GM18502 (cell line): ENCODE data around the gene GRIK4.
"Not testable (repeated sequence)": the region's sequence is repeated elsewhere in the genome, so short reads cannot be mapped to it uniquely, and the experiment has no call there.

Source experiments
- ATAC-seq: cut with Tn5 transposase; IDR thresholded peaks from one replicate; pipeline ENCODE4 v1.9.1; 2021; ENCODE audit warnings: mild to moderate bottlenecking; ENCODE audit not compliant: unreplicated experiment, poor library complexity

GRIK4 gene

DNA sequence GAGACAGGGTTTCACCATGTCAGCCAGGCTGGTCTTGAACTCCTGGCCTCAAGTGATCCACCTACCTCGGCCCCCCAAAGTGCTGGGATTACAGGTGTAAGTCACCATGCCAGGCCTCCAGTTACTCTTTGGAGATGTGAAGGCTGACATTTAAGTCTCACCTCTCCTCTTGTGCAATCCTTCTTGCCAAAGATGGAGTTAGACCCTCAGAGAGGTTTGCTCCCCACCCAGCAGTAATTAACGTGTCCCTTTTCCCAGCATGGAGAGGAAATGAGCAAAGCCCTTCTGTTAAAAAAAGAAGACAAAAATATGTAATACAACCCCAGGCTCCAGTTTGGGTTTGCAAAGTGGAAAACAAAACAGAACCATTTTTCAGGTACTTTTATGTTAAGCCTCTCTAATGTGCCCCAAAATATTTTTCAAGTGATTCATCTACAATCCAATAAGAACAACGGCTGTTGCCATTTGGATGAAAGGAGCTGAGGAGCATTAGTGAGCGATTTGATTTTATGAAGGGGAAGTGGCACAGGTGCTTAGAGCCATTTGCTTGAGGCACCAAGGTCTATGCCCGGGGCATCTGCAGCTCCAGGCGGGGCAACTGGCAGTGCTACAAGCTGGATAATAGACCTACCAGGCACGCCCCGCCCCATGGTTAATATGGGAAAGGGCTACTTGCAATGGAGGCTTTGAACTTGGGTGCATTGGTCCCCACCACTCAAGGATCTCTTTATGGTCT, 57.2 kb downstream of the GRIK4 start:
- ATAC-seq, result no peak

DNA sequence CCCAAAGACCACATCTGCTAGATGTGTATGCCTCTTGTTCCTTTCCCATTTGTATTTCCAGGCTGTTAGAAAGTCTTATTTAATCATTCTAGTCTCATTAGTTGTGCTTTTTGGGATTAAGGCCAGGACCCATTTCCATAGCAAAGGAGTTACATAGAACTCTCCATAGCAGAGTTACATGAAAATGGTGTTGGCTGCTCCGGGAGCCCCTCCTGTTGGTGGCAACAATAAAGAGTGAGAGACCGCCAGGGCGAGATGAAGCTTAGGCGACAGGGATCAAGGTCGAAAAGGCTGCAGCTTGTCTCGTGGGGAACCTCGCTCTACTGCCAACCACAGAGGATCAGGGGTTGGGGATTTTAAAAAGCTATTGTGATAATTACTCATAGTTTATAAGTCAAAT, 58.3 kb downstream of the GRIK4 start:
- ATAC-seq, result no peak

DNA sequence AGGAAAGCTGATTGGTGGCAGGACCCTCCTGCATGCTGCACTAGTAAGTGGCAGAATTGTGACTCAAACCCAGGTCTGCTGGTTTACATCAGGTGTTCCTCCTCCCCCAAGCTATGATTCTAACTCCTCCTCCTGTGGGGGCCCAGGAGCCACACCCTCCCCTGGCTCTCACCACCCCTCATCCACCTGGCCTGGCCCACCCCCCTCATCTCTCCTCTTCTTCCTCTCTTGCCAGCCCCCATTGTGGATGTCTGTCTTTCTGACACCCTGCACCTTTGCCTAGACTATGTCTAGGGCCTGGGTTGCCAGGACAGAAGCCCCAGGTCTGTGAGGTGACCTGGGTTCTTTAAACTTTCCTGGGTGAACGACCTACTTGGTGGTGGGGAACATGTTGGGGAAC, 59.9 kb downstream of the GRIK4 start:
- no peak for ATAC-seq

DNA sequence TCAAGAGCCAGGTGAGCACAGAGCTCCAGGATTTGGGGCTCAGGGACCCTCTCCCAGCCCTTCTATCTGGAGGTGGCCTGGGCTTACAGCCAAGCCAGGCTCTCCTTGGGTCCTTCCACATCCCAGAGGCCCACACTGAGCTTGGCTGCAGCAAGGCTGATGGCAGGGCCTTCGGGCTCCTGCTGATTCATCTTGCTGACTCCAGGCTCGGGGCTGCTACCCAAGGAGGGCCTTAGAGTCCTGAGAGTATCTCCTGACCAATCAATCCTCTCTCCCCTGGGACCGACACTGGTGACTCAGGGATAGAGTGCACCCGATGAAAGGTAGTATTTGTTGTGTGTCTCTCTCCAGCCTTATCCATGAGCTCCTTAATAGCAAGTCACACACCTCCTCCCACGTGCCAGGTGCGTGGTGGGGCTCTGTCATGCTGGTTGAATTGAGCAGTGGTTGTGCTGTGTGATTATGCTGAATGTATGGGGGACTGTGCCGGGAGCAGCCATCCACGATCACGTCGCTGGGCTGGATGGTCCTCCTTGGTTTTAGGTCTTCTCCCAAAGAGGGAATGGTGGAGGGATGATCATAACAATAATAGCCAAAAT, 62.3 kb downstream of the GRIK4 start:
- no peak for ATAC-seq

DNA sequence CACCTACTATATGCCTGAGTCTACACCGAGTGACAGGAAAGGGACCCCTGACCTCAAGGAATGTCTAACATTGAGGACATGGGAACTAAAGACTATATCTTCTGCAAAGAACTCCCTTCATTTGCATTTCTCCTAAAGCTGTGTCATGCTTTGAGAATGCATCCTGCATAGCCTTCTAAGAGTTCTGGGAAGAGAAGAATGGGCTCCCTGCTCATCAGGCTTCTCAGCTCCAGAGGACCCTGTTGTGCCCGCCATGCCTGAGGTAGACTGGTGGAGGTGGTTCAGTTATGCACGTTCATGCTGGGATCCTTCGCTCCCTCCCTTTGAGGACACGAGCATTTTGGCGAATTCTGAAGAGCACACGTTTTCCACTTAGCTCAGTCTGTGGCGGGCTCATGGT, 63.3 kb downstream of the GRIK4 start:
- ATAC-seq, result no peak

DNA sequence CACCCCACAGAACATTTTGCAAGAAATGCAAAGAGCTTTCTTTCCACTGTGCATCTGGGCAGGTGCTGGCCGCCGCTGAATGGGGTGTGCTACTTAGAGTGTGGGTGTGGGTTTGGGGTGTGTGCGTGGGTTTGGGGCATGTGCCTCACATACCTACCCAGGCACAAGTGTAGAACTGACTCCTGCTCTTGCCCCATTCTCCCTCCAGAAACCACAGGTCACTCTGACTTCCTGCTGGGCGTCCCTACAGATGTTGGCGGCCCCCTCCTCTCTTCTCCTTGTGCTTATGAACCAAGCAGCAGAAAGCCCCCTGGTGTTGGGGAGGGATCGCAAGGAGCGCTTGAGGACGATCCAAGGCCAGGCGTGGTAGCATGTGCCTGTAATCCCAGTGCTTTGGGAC, 63.9 kb downstream of the GRIK4 start:
- ATAC-seq, result no peak

DNA sequence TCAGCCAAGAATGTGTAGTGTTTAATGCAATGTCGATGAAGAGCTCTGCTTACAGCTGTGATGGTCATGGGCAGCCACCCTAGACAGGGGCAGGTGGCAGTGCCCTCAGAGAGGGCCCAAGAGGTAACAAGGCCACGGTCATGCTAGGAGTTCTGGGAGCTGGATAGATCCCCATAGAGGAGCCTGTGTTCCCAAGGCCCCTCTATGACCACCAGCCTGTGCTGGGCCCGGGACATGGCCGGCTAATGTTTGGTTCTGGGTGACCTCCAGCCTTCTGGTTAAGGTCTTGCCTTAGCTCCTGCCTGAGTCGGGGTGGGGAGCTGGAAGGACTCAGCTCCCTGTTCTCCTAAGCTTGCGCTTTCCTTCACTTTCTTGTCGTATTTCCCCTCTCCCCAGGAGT, 65.1 kb downstream of the GRIK4 start:
- ATAC-seq, result no peak

DNA sequence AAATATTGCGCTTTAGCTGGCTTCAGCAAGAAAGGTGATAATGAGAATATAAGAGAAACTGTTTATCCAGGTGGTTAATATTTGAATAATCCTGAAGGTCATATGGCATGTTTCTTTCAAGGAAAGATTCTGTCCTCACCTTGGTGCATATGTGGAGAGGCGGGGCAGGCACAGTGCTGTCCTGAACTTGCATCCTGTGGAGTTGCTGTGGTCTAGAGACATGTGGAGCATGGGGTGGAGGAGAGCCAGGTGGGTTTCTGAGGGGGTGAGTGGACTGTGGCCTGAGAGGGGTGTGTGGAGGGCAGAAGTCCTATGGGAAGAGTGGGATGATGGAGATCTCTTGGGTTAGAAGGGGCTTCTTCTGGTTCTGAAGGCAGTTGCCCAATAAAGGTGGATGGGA, 65.5 kb downstream of the GRIK4 start:
- no peak for ATAC-seq

DNA sequence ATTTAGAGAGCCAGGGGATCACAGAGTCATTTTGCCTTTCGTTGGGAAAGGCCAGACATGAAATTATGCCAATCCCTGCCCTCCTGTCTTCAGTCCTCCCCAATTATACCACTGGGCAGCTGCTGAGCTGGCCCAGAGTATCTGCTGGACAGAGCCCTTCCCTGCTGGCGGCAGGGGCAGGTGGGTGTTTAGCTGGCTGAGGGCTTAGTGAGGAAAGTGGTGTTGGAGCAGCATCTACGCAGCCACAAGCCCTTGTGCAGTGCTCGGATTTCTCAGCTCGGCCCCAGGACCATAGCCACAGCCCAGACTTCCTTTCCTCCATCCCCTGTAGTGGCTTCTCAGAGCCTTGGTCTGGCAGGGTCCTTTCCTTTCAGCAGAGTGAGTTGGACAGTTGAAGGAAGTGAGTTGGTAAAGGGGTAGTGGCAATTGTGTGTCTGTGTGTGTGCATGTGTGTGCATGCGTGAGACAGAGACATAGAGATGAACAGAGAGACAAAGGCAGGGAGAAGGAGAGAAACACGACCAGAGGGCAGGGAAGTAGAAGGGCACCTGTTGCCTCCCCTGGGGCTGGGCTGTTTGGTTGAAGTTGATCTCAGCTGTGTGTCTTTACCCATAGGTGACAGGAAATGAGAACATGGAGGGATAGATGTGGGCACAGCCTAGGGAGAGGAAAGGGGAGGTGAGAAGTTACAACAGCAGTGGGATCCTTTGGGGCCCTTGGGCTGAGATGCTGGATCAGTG, 66.2 kb downstream of the GRIK4 start:
- no peak for ATAC-seq

DNA sequence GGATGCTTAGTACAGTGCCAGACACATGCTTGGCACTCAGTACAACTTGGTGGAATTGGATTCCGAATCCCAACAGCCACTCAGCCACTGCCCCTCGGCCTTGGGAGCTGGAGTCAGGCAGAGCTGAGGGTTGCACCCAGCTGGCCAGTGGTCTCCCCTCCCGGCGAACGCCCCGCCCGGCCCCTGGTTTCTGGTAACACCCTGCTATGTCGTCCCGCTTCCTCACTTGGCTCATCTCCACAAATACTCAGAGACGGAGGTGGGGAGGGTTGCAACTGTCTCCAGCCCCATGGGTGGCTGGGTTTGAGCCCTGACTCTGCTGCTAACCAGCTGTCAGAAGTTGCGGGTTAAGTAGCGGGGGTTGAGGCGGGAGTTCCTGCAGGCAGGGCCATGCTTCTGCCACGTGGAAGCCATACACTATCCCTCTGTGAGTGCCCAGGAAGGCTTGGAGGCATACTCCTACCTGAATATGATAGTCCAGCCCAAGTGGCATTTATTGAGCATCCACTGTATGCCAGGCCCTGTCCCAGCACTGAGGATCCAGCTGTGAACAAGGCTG, 67.1 kb downstream of the GRIK4 start:
- no peak for ATAC-seq

DNA sequence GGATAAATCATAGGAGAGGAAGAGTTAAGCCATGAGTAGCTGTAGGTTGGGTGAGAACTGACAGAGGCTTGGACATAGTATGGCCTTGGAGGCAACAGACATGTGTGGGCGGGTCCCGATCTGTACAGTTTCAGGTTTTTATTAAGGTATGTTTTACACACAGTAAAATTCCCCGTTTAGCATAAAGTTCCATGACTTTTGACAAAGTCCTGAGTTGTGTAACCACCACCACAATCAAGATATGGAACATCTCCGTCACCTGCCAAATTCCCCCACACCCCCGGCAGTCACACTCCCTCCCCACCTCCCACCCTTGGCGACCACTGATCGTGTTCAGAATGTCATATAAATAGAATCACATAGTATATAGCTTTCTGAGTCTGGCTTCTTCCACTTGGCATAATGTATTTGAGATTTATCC, 68.1 kb downstream of the GRIK4 start:
- no peak for ATAC-seq

DNA sequence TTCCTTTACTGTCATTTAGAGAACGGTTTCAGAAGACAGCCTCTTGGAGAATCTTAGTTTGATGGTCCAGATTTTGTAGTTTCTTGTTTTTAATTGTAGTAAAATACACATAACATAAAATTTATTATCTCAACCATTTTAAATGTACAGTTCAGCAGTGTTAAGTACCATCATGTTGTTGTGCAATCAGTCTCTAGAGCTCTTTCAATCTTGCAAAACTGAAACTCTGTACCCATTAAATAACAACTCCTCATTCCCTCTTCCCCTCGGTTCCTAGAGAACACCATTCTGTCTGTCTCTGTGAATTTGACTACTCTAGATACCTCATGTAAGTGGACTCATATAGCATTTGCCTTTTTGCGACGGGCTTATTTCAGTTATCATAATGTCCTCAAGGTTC, 69.8 kb downstream of the GRIK4 start:
- no peak for ATAC-seq

DNA sequence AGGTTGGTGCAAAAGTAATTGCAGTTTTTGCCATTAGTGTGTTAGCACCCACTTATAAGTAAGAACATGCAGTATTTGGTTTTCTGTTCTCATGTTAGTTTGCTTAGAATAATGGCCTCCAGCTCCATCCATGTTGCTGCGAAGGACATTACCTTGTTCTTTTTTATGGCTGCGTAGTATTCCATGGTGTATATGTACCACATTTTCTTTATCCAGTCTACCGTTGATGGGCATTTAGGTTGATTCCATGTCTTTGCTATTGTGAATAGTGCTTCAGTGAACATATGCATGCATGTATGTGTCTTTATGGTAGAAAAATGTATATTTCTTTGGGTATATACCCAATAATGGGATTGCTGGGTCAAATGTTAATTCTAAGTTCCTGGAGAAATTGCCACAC, 71.0 kb downstream of the GRIK4 start:
- ATAC-seq, result not testable (repeated sequence)

DNA sequence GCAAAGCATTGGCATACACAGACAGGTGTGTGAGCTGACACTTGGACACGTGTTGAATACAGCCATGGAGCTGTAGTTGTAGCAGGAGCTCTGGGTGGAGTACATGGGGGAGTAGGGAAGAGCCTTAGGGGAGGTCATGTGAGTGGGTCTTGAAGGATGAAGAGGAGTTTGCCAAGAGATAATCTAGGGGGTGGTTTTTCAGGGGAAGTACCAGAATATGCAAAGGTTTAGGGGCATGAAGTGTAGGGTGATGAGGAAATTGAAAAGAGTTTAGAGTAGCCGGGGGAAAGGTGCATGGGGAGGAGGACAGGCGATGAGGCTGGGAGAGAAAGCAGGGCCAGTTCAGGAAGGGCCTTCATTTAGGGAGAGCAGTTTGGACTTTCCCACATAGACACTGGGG, 74.5 kb downstream of the GRIK4 start:
- ATAC-seq, result no peak

DNA sequence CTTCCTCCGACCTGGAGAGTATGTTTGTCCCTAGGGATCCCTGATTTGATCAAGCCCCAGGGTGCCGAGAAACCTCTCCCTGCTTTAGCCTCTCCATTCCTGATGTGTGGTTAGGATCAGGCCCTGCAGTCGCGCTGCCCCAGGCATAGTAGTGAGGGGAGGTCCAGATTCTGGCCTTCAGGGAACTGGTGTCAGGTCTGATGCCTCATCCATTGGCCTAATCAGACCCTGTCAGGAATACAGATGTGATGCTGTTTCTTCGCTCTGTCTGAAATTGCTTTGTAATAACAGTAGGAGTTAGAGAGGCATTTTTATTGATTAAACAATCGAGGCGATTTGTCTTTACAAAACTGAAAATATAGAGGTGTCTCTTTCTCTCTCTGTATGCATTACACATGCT, 75.2 kb downstream of the GRIK4 start:
- no peak for ATAC-seq

DNA sequence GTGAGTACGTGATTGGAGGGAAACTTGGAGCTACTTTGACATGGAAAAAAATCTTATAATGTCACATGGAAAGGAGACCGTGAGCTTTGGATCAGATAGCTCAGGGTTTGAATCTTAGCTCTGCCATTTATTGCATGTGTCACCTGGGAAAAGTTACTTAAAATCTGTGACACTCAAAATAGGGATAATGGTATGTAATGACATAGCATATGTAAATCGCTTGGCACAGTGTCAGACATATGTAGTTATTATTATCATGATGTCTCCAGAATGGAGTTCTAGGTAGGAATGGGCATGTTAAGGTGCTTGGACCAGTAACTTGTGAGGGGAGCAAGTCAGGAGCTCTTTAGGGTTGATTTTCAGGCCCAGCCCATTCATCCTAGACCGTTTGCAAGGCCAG, 75.8 kb downstream of the GRIK4 start:
- ATAC-seq, result no peak

DNA sequence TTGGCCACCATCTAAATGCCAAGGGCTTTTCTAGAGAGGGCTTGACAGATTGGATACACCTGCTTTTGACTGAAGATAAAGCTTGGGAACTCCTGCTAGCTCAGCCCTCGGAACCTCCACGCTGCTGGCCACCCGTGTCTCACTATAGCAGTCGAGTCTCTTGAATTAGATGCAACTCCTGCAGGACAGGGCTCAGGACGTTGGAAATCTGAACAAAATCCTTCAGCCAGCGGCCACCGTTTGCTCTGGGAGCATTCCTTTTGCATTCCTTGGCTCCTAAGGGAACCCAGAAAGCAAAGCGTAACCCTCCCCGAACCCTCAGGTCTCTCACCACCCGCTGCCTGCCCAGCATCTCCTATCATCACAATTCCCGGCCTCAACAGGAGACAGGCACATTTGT, 77.8 kb downstream of the GRIK4 start:
- no peak for ATAC-seq

DNA sequence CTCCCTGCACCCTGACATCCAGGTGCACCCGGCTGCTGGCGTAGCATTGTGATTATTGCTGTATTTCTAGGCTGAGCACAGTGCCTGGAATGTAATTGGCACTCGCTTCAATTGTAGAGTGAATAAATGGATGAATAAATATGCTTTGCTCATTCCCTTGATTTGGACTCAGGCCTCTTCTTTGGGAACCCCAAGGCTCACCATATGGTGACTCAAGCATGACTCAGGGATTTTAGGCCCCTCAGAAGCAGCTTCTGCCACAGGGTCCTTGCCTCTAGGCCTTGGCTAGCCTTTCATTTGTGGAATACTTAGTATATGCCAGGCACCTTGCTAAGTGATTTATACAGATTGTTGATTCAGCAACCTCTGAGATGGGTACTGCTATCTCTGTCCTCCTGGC, 78.9 kb downstream of the GRIK4 start:
- ATAC-seq, result no peak

DNA sequence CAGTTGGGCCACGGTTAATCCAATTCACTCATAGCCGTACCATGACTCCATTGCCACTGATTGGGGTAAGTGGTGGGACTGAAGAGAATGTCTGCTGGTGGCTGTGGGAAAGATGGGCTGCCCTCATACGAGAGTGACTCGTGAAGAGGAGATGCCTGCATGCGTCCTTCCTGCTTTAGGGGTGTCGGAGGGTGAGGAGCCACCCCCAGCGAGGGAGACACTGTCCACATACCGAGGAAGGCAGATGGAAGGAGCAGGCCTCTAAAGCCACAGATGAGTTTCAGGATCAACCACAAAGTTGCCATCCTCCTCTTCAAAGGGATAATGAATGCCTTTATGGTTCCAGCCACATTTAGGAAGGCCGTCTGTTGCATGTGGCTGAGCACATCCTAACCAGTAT, 83.2 kb downstream of the GRIK4 start:
- ATAC-seq, result no peak

DNA sequence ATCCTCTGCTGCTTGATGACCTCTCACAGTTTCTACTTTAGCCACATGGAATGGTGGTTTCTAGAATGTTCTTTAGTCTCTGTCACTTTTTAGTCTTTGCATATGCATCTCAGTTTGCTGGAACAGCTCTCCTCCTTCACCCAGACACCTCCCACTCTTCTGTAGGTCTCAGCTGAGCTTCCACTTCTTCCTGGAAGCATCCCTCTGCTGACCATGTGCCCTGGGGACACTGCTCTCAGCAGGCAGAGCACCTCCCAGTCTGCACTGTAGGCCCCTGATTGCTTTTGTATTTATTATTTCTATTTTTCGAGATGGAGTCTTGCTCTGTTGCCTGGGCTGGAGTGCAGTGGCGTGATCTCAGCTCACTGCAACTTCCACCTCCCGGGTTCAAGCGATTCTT, 84.0 kb downstream of the GRIK4 start:
- no peak for ATAC-seq
